GM23248 (cell line): ENCODE measurements around the gene TOP3A.

Experiments used
- EZH2 ChIP-seq: fragments of 200-600 bp; sonication (generic); IDR thresholded peaks from 2 replicates; pipeline ENCODE4 v1.6.1; 2018; ENCODE audit warnings: antibody characterized with exemption, mild to moderate bottlenecking; ENCODE audit not compliant: insufficient read depth, poor library complexity, severe bottlenecking
- EZH2phosphoT487 ChIP-seq: fragments of 200-600 bp; sonication (generic); IDR thresholded peaks from 2 replicates; pipeline ENCODE4 v1.6.1; 2018; ENCODE audit warnings: antibody characterized with exemption, moderate library complexity, mild to moderate bottlenecking, low read depth; ENCODE audit not compliant: insufficient read depth

DNA sequence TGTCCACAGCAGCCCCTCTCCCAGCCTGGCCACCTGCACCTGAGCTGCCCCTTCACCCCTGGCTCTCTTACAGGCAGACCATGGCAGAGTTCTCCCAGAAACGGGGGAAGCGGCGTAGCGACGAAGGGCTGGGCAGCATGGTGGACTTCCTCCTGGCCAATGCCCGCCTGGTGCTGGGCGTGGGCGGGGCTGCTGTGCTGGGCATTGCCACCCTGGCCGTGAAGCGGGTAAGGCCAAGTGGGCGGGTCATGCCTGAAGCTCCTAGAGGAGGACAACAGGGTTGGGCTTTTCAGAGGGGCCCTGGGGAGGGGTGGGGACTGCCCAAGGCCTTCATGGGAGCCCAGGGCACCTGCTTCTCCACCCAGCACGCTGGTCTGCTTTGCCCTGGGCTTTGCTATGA is 52.2 kb downstream of the TOP3A start:
- TF ChIP-seq EZH2phosphoT487 (no peak), EZH2 (no peak)
